Caco-2 (cell line): ENCODE data around the gene PAFAH1B1. TPM values are rescaled to one million over a fixed set of nuclear protein-coding genes. Genes with fewer than 3 reads are reported as not detected.
A peak's percentile ranks its signal among the peaks of the same experiment; 100 is the strongest.

ENCODE experiments used
- BruUV-seq: library from RNA; stranded (reverse); fragments of 400-500 nt; replicated peaks from 2 replicates; lab custom pipeline; 2021; lab: Mats Ljungman, UMichigan
- CTCF ChIA-PET: fragments of 300-600 bp; sonication (Branson Sonifier 250); formaldehyde crosslinking; loops from one replicate; lab custom pipeline; 2022; ENCODE audit warnings: antibody characterized with exemption; lab: Charles Lee
- POLR2A ChIA-PET: fragments of 300-600 bp; sonication (Branson Sonifier 250); formaldehyde crosslinking; loops from one replicate; lab custom pipeline; 2022; ENCODE audit warnings: antibody characterized with exemption; lab: Charles Lee
- DNase-seq, 2 experiments: peaks; one replicate each; pipeline versions ENCODE4 v3.0.0 to v3.0.0-alpha.2; 2020 to 2022
- H3K27me3 ChIP-seq: replicated peaks from 2 replicates; pipeline ENCODE4 v1.6.0; 2011; ENCODE audit warnings: low read length; ENCODE audit not compliant: control insufficient read depth, insufficient read depth
- H3K36me3 ChIP-seq: 2 replicates; pipeline ENCODE4 v1.5.1; 2011; ENCODE audit warnings: low read length; ENCODE audit not compliant: control insufficient read depth, insufficient read depth
- H3K4me1 ChIP-seq: fragments of 250-450 bp; sonication (Bioruptor Pico); 2 replicates; pipeline ENCODE4 v1.5.1; 2020; ENCODE audit warnings: mild to moderate bottlenecking
- H3K4me3 ChIP-seq: 2 replicates; pipeline ENCODE4 v1.5.1; 2011; ENCODE audit warnings: low read depth, mild to moderate bottlenecking, control low read depth, low read length
- H3K9me3 ChIP-seq: fragments of 250-450 bp; sonication (Bioruptor Pico); 2 replicates; pipeline ENCODE4 v1.5.1; 2020; ENCODE audit warnings: mild to moderate bottlenecking, moderate library complexity
- H3K27ac Mint-ChIP-seq: one replicate; pipeline ENCODE4 v1.8.0; 2022; ENCODE audit warnings: mixed read lengths; ENCODE audit not compliant: unreplicated experiment
- H3K27me3 Mint-ChIP-seq: one replicate; pipeline ENCODE4 v1.8.0; 2022; ENCODE audit warnings: mixed read lengths; ENCODE audit not compliant: insufficient read depth, unreplicated experiment
- H3K36me3 Mint-ChIP-seq: one replicate; pipeline ENCODE4 v1.8.0; 2022; ENCODE audit warnings: mild to moderate bottlenecking, mixed read lengths; ENCODE audit not compliant: insufficient read depth, unreplicated experiment
- H3K4me1 Mint-ChIP-seq: one replicate; pipeline ENCODE4 v1.8.0; 2022; ENCODE audit warnings: low read depth, mixed read lengths; ENCODE audit not compliant: unreplicated experiment
- H3K4me3 Mint-ChIP-seq: one replicate; pipeline ENCODE4 v1.8.0; 2022; ENCODE audit warnings: mild to moderate bottlenecking, moderate library complexity, mixed read lengths; ENCODE audit not compliant: unreplicated experiment
- H3K9me3 Mint-ChIP-seq: one replicate; pipeline ENCODE4 v1.8.0; 2022; ENCODE audit warnings: mixed read lengths; ENCODE audit not compliant: unreplicated experiment
- CTCF ChIP-seq, 2 experiments: fragments of 200-600 bp in 1 of 2; IDR thresholded peaks; 1 replicate in 1 of 2; 2 replicates in 1 of 2; pipeline versions ENCODE4 v1.5.1 to v1.8.0; 2011 to 2022; ENCODE audit warnings: antibody characterized with exemption in 1 of 2, control low read depth in 1 of 2, inconsistent platforms in 1 of 2, low read depth in 1 of 2, low read length in 1 of 2, mild to moderate bottlenecking in 1 of 2, moderate library complexity in 1 of 2; ENCODE audit not compliant: insufficient read depth in 1 of 2, severe bottlenecking in 1 of 2, unreplicated experiment in 1 of 2
- intact Hi-C: fragments of 100-400 bp; cut with micrococcal nuclease; formaldehyde crosslinking; loops from one replicate; pipeline ENCODE4 v1.10.0; 2022; ENCODE audit not compliant: unreplicated experiment
- total RNA-seq: library from RNA; stranded (reverse); gene quantifications from 2 replicates; pipeline ENCODE4 v1.2.3, GENCODE V29; 2022

Gene PAFAH1B1
- total RNA-seq, 1 experiment from 2014 or later, result 141 TPM

- H3K36me3 Mint-ChIP-seq, result peaks cover 60% of the 10 kb centered on the region
Measured at GRCh38 chr17:2704890-2705248, 111.4 kb downstream of the PAFAH1B1 start.

GRCh38 chr17:2705263-2705662 lies 111.8 kb downstream of the PAFAH1B1 start:
- H3K27me3 Mint-ChIP-seq, result no peaks in the 10 kb centered on the region
- Histone ChIP-seq H3K4me3 (no peak overlapping the region), H3K9me3 (no peaks in the 10 kb centered on the region), H3K27me3 (no peaks in the 10 kb centered on the region), H3K36me3 (peaks cover 1% of the 10 kb centered on the region; the same call in 1 of the 2 replicates), H3K4me1 (peaks cover 15% of the 10 kb centered on the region)
- no peak for DNase-seq
- H3K27ac Mint-ChIP-seq, result peak overlapping the region; percentile 17
- H3K36me3 Mint-ChIP-seq, result peaks cover 60% of the 10 kb centered on the region
- BruUV-seq, result no TSS peak
- no peaks in the 10 kb centered on the region for H3K9me3 Mint-ChIP-seq
- no peak overlapping the region for H3K4me3 Mint-ChIP-seq
- ChIA-PET CTCF (no interaction called here), POLR2A (no interaction called here)
- intact Hi-C loops, result no loop called here
- peaks cover 14% of the 10 kb centered on the region for H3K4me1 Mint-ChIP-seq
- TF ChIP-seq CTCF (IDR thresholded peaks at IDR 0.05; ENCODE audit: insufficient read depth in 1 of 2, low read depth in 1 of 2, low read length in 1 of 2, severe bottlenecking in 1 of 2, unreplicated experiment in 1 of 2), result no peak

More at GRCh38 chr17:2704890-2705248, 111.4 kb downstream of the PAFAH1B1 start:
- no peak overlapping the region for H3K27ac Mint-ChIP-seq
- Histone ChIP-seq H3K36me3 (peaks cover 1% of the 10 kb centered on the region; the same call in 1 of the 2 replicates), H3K4me1 (peaks cover 11% of the 10 kb centered on the region), H3K4me3 (no peak overlapping the region), H3K27me3 (no peaks in the 10 kb centered on the region), H3K9me3 (no peaks in the 10 kb centered on the region)
- H3K4me1 Mint-ChIP-seq, result peaks cover 10% of the 10 kb centered on the region
- H3K9me3 Mint-ChIP-seq, result no peaks in the 10 kb centered on the region
- ChIA-PET CTCF (no interaction called here), POLR2A (no interaction called here)
- BruUV-seq, result no TSS peak
- intact Hi-C loops, result no loop called here
- no peak for TF ChIP-seq CTCF (IDR thresholded peaks at IDR 0.05; ENCODE audit: insufficient read depth in 1 of 2, low read depth in 1 of 2, low read length in 1 of 2, severe bottlenecking in 1 of 2, unreplicated experiment in 1 of 2)
- no peak overlapping the region for H3K4me3 Mint-ChIP-seq
- no peaks in the 10 kb centered on the region for H3K27me3 Mint-ChIP-seq
- DNase-seq, result no peak

- Histone ChIP-seq H3K4me1 (peaks cover 17% of the 10 kb centered on the region), H3K27me3 (no peaks in the 10 kb centered on the region), H3K36me3 (peaks cover 1% of the 10 kb centered on the region; the same call in 1 of the 2 replicates), H3K9me3 (no peaks in the 10 kb centered on the region), H3K4me3 (no peak overlapping the region)
- Mint-ChIP-seq H3K4me1 (peaks cover 17% of the 10 kb centered on the region), H3K4me3 (no peak overlapping the region), H3K36me3 (peaks cover 52% of the 10 kb centered on the region), H3K27me3 (no peaks in the 10 kb centered on the region), H3K27ac (peak overlapping the region; percentile 17), H3K9me3 (no peaks in the 10 kb centered on the region)
- intact Hi-C loops, result no loop called here
- BruUV-seq, result no TSS peak
- no peak for TF ChIP-seq CTCF (IDR thresholded peaks at IDR 0.05; ENCODE audit: insufficient read depth in 1 of 2, low read depth in 1 of 2, low read length in 1 of 2, severe bottlenecking in 1 of 2, unreplicated experiment in 1 of 2)
- POLR2A ChIA-PET, result interaction anchor here (0.5 kb wide), 1 partner anchor 195 kb away, joined by 3 read pairs; the partner anchor contains the start of gene METTL16
- CTCF ChIA-PET, result no interaction called here
- no peak for DNase-seq
Measured at GRCh38 chr17:2705888-2706795, 112.7 kb downstream of the PAFAH1B1 start.
